Stomach (tissue), 9 donors: ENCODE measurements around the gene YPEL3. TPM values are rescaled to one million over a fixed set of nuclear protein-coding genes. Genes with fewer than 3 reads are reported as not detected.

Experiments used
- DNase-seq, 2 donors: peaks; one replicate each; pipeline versions ENCODE4 v3.0.0 to v3.0.0-alpha.2; 2013 to 2019
- H3K27ac ChIP-seq, 5 donors: fragments of 200-600 bp in 4 of 5; sonication (generic) in 4 of 5; one replicate each; pipeline ENCODE4 v1.5.1; 2013 to 2019; ENCODE audit warnings: mild to moderate bottlenecking in 1 of 5, moderate library complexity in 1 of 5
- H3K27me3 ChIP-seq, 3 donors: fragments of 200-600 bp; sonication (generic); one replicate each; pipeline ENCODE4 v1.5.1; 2017 to 2019; ENCODE audit warnings: mixed run types in 1 of 3
- H3K36me3 ChIP-seq, 4 donors: fragments of 200-600 bp; sonication (generic); 1 replicate in 3 of 4; 2 replicates in 1 of 4; pipeline ENCODE4 v1.5.1; 2016 to 2019
- H3K4me1 ChIP-seq, 4 donors: fragments of 200-600 bp; sonication (generic); one replicate each; pipeline ENCODE4 v1.5.1; 2016 to 2019
- H3K4me3 ChIP-seq, 4 donors: fragments of 200-600 bp; sonication (generic) in 3 of 4; one replicate each; pipeline ENCODE4 v1.5.1; 2016 to 2019; ENCODE audit warnings: mild to moderate bottlenecking in 1 of 4
- H3K9me3 ChIP-seq, 4 donors: fragments of 200-600 bp; sonication (generic); one replicate each; pipeline ENCODE4 v1.5.1; 2016 to 2019
- CTCF ChIP-seq, 7 experiments: fragments of 450-650 bp in 4 of 7; fragments of 200-600 bp in 3 of 7; sonication (generic) in 3 of 7; IDR thresholded peaks; one replicate each; pipeline ENCODE4 v1.5.1; 2016 to 2019; ENCODE audit warnings: antibody characterized with exemption in 7 of 7, control low read depth in 2 of 7, mild to moderate bottlenecking in 1 of 7
- EP300 ChIP-seq: sonication (generic); formaldehyde crosslinking; IDR thresholded peaks from one replicate; pipeline ENCODE4 v1.6.1; 2017; ENCODE audit warnings: antibody characterized with exemption
- POLR2A ChIP-seq, 4 donors: fragments of 450-650 bp; IDR thresholded peaks; one replicate each; pipeline ENCODE4 v1.6.1; 2016; ENCODE audit warnings: antibody characterized with exemption in 4 of 4, control low read depth in 2 of 4, mild to moderate bottlenecking in 1 of 4, moderate library complexity in 1 of 4
- POLR2AphosphoS5 ChIP-seq, 3 donors: sonication (generic); formaldehyde crosslinking; IDR thresholded peaks; one replicate each; pipeline ENCODE4 v1.6.1; 2016; ENCODE audit warnings: antibody characterized with exemption in 3 of 3
- WGBS, 5 donors: extraction: QIAGEN DNeasy Blood & Tissue Kit in 3 of 5; methylation state at CpG; one replicate each; pipeline versions ENCODE4 v1.1.5 to v1.1.7; 2013 to 2018; 5-methylcytosine and 5-hydroxymethylcytosine counted together
- intact Hi-C: fragments of 100-400 bp; cut with DNase I; formaldehyde crosslinking; loops from one replicate; pipeline ENCODE4 v1.15.1; 2023; ENCODE audit warnings: low total_unique reads
- polyA plus RNA-seq, 3 donors: library from polyadenylated mRNA; stranded (reverse); fragments of 200-250 nt; gene quantifications; one replicate each; pipeline ENCODE4 v1.2.3, GENCODE V29; 2013
- total RNA-seq, 5 donors: library from RNA; depleted of rRNA; stranded (reverse); fragments of >200 nt; gene quantifications; one replicate each; pipeline versions ENCODE4 v1.1.0 to v1.2.3, GENCODE V29; 2014 to 2016
- donor health status: healthy with polysubstance abuse.
- donor health status: Bipolar disorder and iron deficiency.
- donor health status: healthy.

Gene YPEL3
- total and polyA plus RNA-seq, 8 donors, result 13.9 to 162 (median 78.4) TPM

- Histone ChIP-seq H3K27me3 (no peaks in the 10 kb centered on the region), H3K27ac (no peak overlapping the region), H3K9me3 (no peaks in the 10 kb centered on the region), H3K4me1 (peaks cover 16 to 46% (median 33%) of the 10 kb centered on the region in 4 donors), H3K36me3 (peaks cover 33 to 99% (median 87%) of the 10 kb centered on the region in 4 donors), H3K4me3 (no peak overlapping the region)
- TF ChIP-seq POLR2AphosphoS5 (IDR thresholded peaks at IDR 0.05) (no peak), CTCF (IDR thresholded peaks at IDR 0.05) (no peak), POLR2A (IDR thresholded peaks at IDR 0.05) (no peak), EP300 (no peak)
- WGBS, 5 donors, result 53 to 67% (median 60%) methylated on average over 7 of the region's 7 CpGs
- DNase-seq, result peak in 1 of 2 donors; percentile 53
- intact Hi-C loops, result no loop called here
Observed at GRCh38 chr16:30110661-30111060, 14.6 kb upstream of the YPEL3 start.

- H3K27me3 ChIP-seq, result no peaks in the 10 kb centered on the region
- intact Hi-C loops, result no loop called here
- H3K4me3 ChIP-seq, result no peak overlapping the region
- peak in 1 of 2 donors; percentile 67 for DNase-seq
- H3K9me3 ChIP-seq, result no peaks in the 10 kb centered on the region
- TF ChIP-seq POLR2A (IDR thresholded peaks at IDR 0.05) (no peak), POLR2AphosphoS5 (IDR thresholded peaks at IDR 0.05) (no peak), EP300 (no peak), CTCF (IDR thresholded peaks at IDR 0.05) (no peak)
- peaks cover 4 to 35% (median 14%) of the 10 kb centered on the region in 4 donors for H3K4me1 ChIP-seq
- H3K27ac ChIP-seq, result peak overlapping the region in 2 of 5 donors; percentile 8 to 62
- 71 to 92% (median 74%) methylated on average over 14 to 15 of the region's 15 CpGs for WGBS, 5 donors
- peaks cover 37 to 95% (median 86%) of the 10 kb centered on the region in 4 donors for H3K36me3 ChIP-seq
Observed at GRCh38 chr16:30108059-30108850, 12.2 kb upstream of the YPEL3 start.

GRCh38 chr16:30104492-30104891 lies 8.5 kb upstream of the YPEL3 start:
- intact Hi-C loops, result no loop called here
- no peak overlapping the region for H3K27ac ChIP-seq
- DNase-seq, result peak; percentile 58 to 77
- no peaks in the 10 kb centered on the region for H3K9me3 ChIP-seq
- no peak overlapping the region for H3K4me3 ChIP-seq
- WGBS, 5 donors, result 29 to 55% (median 36%) methylated on average over 6 of the region's 6 CpGs
- peaks cover 15 to 63% (median 54%) of the 10 kb centered on the region in 4 donors for H3K36me3 ChIP-seq
- no peak for TF ChIP-seq POLR2A (IDR thresholded peaks at IDR 0.05)
- no peak for TF ChIP-seq CTCF (IDR thresholded peaks at IDR 0.05)
- TF ChIP-seq POLR2AphosphoS5 (IDR thresholded peaks at IDR 0.05), result no peak
- TF ChIP-seq EP300, result no peak
- H3K4me1 ChIP-seq, result peaks cover 0 to 25% (median 4%) of the 10 kb centered on the region in 4 donors
- no peaks in the 10 kb centered on the region for H3K27me3 ChIP-seq

- peaks cover 0 to 23% (median 4%) of the 10 kb centered on the region in 4 donors for H3K4me1 ChIP-seq
- TF ChIP-seq CTCF (IDR thresholded peaks at IDR 0.05) (no peak), POLR2A (IDR thresholded peaks at IDR 0.05) (no peak), POLR2AphosphoS5 (IDR thresholded peaks at IDR 0.05) (no peak), EP300 (no peak)
- H3K9me3 ChIP-seq, result no peaks in the 10 kb centered on the region
- H3K27me3 ChIP-seq, result no peaks in the 10 kb centered on the region
- H3K4me3 ChIP-seq, result no peak overlapping the region
- DNase-seq, result no peak
- intact Hi-C loops, result no loop called here
- WGBS, 5 donors, result 79 to 90% (median 84%) methylated on average over 4 of the region's 4 CpGs
- H3K27ac ChIP-seq, result no peak overlapping the region
- peaks cover 13 to 59% (median 50%) of the 10 kb centered on the region in 4 donors for H3K36me3 ChIP-seq
Observed at GRCh38 chr16:30104090-30104489, 8.1 kb upstream of the YPEL3 start.
